Gastroesophageal sphincter (tissue), 3 donors: Measurements from ENCODE around the gene NUP62.

Experiments used
- POLR2A ChIP-seq, 2 donors: fragments of 450-650 bp; IDR thresholded peaks; one replicate each; pipeline ENCODE4 v1.6.1; 2017; ENCODE audit warnings: antibody characterized with exemption in 2 of 2, mild to moderate bottlenecking in 2 of 2, moderate library complexity in 1 of 2
- TF ChIP-seq, protein P1 (sequence below), 4 experiments: fragments of 200-600 bp in 2 of 4; fragments of 450-650 bp in 2 of 4; sonication (generic) in 1 of 4; IDR thresholded peaks; one replicate each; pipeline ENCODE4 v1.5.1; 2017 to 2019; ENCODE audit warnings: antibody characterized with exemption in 4 of 4, mild to moderate bottlenecking in 2 of 4, moderate library complexity in 2 of 4

GRCh38 chr19:49946415-49946814 lies 17.1 kb upstream of the NUP62 start:
- TF ChIP-seq, protein P1, sequence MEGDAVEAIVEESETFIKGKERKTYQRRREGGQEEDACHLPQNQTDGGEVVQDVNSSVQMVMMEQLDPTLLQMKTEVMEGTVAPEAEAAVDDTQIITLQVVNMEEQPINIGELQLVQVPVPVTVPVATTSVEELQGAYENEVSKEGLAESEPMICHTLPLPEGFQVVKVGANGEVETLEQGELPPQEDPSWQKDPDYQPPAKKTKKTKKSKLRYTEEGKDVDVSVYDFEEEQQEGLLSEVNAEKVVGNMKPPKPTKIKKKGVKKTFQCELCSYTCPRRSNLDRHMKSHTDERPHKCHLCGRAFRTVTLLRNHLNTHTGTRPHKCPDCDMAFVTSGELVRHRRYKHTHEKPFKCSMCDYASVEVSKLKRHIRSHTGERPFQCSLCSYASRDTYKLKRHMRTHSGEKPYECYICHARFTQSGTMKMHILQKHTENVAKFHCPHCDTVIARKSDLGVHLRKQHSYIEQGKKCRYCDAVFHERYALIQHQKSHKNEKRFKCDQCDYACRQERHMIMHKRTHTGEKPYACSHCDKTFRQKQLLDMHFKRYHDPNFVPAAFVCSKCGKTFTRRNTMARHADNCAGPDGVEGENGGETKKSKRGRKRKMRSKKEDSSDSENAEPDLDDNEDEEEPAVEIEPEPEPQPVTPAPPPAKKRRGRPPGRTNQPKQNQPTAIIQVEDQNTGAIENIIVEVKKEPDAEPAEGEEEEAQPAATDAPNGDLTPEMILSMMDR (IDR thresholded peaks at IDR 0.05) = no peak
- no peak for TF ChIP-seq POLR2A (IDR thresholded peaks at IDR 0.05)
